HepG2 (cell line): ENCODE data around the gene PRR12. TPM values are rescaled to one million over a fixed set of nuclear protein-coding genes. Genes with fewer than 3 reads are reported as not detected.

Source experiments
- ATRX ChIP-seq: sonication (generic); formaldehyde crosslinking; IDR thresholded peaks from 2 replicates; pipeline ENCODE4 v1.4.0; 2020; ENCODE audit warnings: missing genetic modification reagents, borderline replicate concordance
- HHEX ChIP-seq: IDR thresholded peaks from 2 replicates; pipeline ENCODE4 v1.6.1; 2016; ENCODE audit warnings: control low read depth
- HOMEZ ChIP-seq: IDR thresholded peaks from 2 replicates; pipeline ENCODE4 v1.6.1; 2016; ENCODE audit warnings: low read depth
- KDM2A ChIP-seq: sonication (generic); formaldehyde crosslinking; IDR thresholded peaks from 2 replicates; pipeline ENCODE4 v1.4.0; 2020; ENCODE audit warnings: low read depth, missing genetic modification reagents, borderline replicate concordance
- KLF9 ChIP-seq: IDR thresholded peaks from 2 replicates; pipeline ENCODE4 v1.6.1; 2016; ENCODE audit warnings: low read depth
- KMT2A ChIP-seq: sonication (generic); formaldehyde crosslinking; IDR thresholded peaks from 2 replicates; pipeline ENCODE4 v1.4.0; 2020; ENCODE audit warnings: missing genetic modification reagents
- NCOA1 ChIP-seq: sonication (generic); formaldehyde crosslinking; IDR thresholded peaks from 2 replicates; pipeline ENCODE4 v1.9.0; 2021; ENCODE audit warnings: missing genetic modification reagents
- SMAD3 ChIP-seq: sonication (generic); formaldehyde crosslinking; IDR thresholded peaks from 2 replicates; pipeline ENCODE4 v1.4.0; 2020; ENCODE audit warnings: missing genetic modification reagents
- TAF1 ChIP-seq: sonication (generic); formaldehyde crosslinking; IDR thresholded peaks from 2 replicates; pipeline ENCODE4 v1.4.0; 2020; ENCODE audit warnings: missing genetic modification reagents
- ZBTB7B ChIP-seq: sonication (generic); formaldehyde crosslinking; IDR thresholded peaks from 2 replicates; pipeline ENCODE4 v1.4.0; 2020; ENCODE audit warnings: missing genetic modification reagents
- ZFX ChIP-seq: sonication (generic); formaldehyde crosslinking; IDR thresholded peaks from 2 replicates; pipeline ENCODE4 v1.4.0; 2020; ENCODE audit warnings: mild to moderate bottlenecking, low read depth, missing genetic modification reagents, moderate library complexity
- ZKSCAN5 ChIP-seq: sonication (generic); formaldehyde crosslinking; IDR thresholded peaks from 2 replicates; pipeline ENCODE4 v1.5.1; 2020; ENCODE audit warnings: mild to moderate bottlenecking, missing genetic modification reagents
- ZNF496 ChIP-seq: sonication (generic); formaldehyde crosslinking; IDR thresholded peaks from 2 replicates; pipeline ENCODE4 v1.8.1; 2023; ENCODE audit warnings: mild to moderate bottlenecking, moderate library complexity, missing genetic modification reagents; ENCODE audit not compliant: insufficient replicate concordance
- ZNF547 ChIP-seq: sonication (generic); formaldehyde crosslinking; IDR thresholded peaks from 2 replicates; pipeline ENCODE4 v1.5.1; 2020; ENCODE audit warnings: mild to moderate bottlenecking, missing genetic modification reagents
- ZNF576 ChIP-seq: sonication (generic); formaldehyde crosslinking; IDR thresholded peaks from 2 replicates; pipeline ENCODE4 v1.4.0; 2020; ENCODE audit warnings: mild to moderate bottlenecking, missing genetic modification reagents
- ZNF746 ChIP-seq: sonication (generic); formaldehyde crosslinking; IDR thresholded peaks from 2 replicates; pipeline ENCODE4 v1.8.0; 2022; ENCODE audit warnings: mild to moderate bottlenecking, missing genetic modification reagents
- polyA plus RNA-seq, 8 experiments: library from polyadenylated mRNA; depleted of rRNA in 3 of 8; stranded (reverse) in 7 of 8; unstranded in 1 of 8; fragments of >200 nt; fragmentation: Illumina TruSeq in 4 of 8; extraction: Trizol in 4 of 8; gene quantifications; 2 replicates each; pipeline versions ENCODE4 v1.2.1 to v1.2.3, GENCODE V29; 2011 to 2016; ENCODE audit warnings: low read depth in 4 of 8, missing spikeins in 1 of 8, mixed read lengths in 1 of 8; ENCODE audit not compliant: insufficient read depth in 1 of 8
- total RNA-seq, 5 experiments: library from RNA; depleted of rRNA; stranded (reverse); fragments of >200 nt; fragmentation: Illumina TruSeq; extraction: Trizol; gene quantifications; 2 replicates each; pipeline ENCODE4 v1.2.3, GENCODE V29; 2016; ENCODE audit warnings: low read depth in 1 of 5
- TF ChIP-seq, protein P1 (sequence below): sonication (generic); formaldehyde crosslinking; IDR thresholded peaks from 2 replicates; pipeline ENCODE4 v1.8.0; 2023; ENCODE audit warnings: mild to moderate bottlenecking, missing genetic modification reagents
- TF ChIP-seq, protein P2 (sequence below), 2 experiments: fragments of 450-650 bp in 1 of 2; sonication (generic) in 1 of 2; formaldehyde crosslinking in 1 of 2; IDR thresholded peaks; 2 replicates each; pipeline versions ENCODE4 v1.6.1 to v1.8.0; 2016 to 2022; ENCODE audit warnings: antibody characterized with exemption in 1 of 2, mild to moderate bottlenecking in 1 of 2, missing genetic modification reagents in 1 of 2

Gene PRR12
- total and polyA plus RNA-seq, 2 of the 13 experiments (the other 11 are each of a cell fraction or from before 2014, with no cell fraction given): 0.62 to 1.5 TPM

GRCh38 chr19:49664171-49665035 lies 73.4 kb downstream of the PRR12 start (continued):
- TF ChIP-seq SMAD3: 0 out of 2 replicates have a peak, but pooled peaks have one; percentile 40
- 0 out of 2 replicates have a peak, but pooled peaks have one; percentile 31 for TF ChIP-seq ZBTB7B (CRISPR knock-in tag)
- no peak for TF ChIP-seq ATRX (CRISPR knock-in tag)
- peak; percentile 73 for TF ChIP-seq TAF1 (CRISPR knock-in tag)
- TF ChIP-seq ZNF576 (CRISPR knock-in tag): no peak
- TF ChIP-seq, protein P1, sequence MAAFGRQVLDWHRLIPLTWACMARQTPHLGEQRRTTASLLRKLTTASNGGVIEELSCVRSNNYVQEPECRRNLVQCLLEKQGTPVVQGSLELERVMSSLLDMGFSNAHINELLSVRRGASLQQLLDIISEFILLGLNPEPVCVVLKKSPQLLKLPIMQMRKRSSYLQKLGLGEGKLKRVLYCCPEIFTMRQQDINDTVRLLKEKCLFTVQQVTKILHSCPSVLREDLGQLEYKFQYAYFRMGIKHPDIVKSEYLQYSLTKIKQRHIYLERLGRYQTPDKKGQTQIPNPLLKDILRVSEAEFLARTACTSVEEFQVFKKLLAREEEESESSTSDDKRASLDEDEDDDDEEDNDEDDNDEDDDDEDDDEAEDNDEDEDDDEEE (CRISPR knock-in tag): no peak
- peak; percentile 88 for TF ChIP-seq ZFX (CRISPR knock-in tag)
- peak; percentile 48; the same call in 1 of the 2 replicates for TF ChIP-seq KLF9 (CRISPR knock-in tag)
- no peak for TF ChIP-seq KMT2A (CRISPR knock-in tag)
- TF ChIP-seq HOMEZ (CRISPR knock-in tag): no peak
- TF ChIP-seq, protein P2, sequence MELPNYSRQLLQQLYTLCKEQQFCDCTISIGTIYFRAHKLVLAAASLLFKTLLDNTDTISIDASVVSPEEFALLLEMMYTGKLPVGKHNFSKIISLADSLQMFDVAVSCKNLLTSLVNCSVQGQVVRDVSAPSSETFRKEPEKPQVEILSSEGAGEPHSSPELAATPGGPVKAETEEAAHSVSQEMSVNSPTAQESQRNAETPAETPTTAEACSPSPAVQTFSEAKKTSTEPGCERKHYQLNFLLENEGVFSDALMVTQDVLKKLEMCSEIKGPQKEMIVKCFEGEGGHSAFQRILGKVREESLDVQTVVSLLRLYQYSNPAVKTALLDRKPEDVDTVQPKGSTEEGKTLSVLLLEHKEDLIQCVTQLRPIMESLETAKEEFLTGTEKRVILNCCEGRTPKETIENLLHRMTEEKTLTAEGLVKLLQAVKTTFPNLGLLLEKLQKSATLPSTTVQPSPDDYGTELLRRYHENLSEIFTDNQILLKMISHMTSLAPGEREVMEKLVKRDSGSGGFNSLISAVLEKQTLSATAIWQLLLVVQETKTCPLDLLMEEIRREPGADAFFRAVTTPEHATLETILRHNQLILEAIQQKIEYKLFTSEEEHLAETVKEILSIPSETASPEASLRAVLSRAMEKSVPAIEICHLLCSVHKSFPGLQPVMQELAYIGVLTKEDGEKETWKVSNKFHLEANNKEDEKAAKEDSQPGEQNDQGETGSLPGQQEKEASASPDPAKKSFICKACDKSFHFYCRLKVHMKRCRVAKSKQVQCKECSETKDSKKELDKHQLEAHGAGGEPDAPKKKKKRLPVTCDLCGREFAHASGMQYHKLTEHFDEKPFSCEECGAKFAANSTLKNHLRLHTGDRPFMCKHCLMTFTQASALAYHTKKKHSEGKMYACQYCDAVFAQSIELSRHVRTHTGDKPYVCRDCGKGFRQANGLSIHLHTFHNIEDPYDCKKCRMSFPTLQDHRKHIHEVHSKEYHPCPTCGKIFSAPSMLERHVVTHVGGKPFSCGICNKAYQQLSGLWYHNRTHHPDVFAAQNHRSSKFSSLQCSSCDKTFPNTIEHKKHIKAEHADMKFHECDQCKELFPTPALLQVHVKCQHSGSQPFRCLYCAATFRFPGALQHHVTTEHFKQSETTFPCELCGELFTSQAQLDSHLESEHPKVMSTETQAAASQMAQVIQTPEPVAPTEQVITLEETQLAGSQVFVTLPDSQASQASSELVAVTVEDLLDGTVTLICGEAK (IDR thresholded peaks at IDR 0.05): no peak
- TF ChIP-seq, protein P2 (CRISPR knock-in tag; IDR thresholded peaks at IDR 0.05): peak; percentile 71; the same call in 1 of the 2 replicates
- no peak for TF ChIP-seq ZNF496 (CRISPR knock-in tag)
- no peak for TF ChIP-seq NCOA1 (CRISPR knock-in tag)
- no peak for TF ChIP-seq ZNF746 (CRISPR knock-in tag)
- no peak for TF ChIP-seq HHEX (CRISPR knock-in tag)
- peak; percentile 92 for TF ChIP-seq KDM2A (CRISPR knock-in tag)
- peak; percentile 51; the same call in 1 of the 2 replicates for TF ChIP-seq ZNF547
- TF ChIP-seq ZKSCAN5 (CRISPR knock-in tag): no peak
